ENCODE measurements around the gene ARHGEF10L.

The ARHGEF10L gene

GRCh38 chr1:17521946-17522612 lies 17.4 kb upstream of the ARHGEF10L start:
- in situ Hi-C loops (cut with HindIII; ENCODE audit: low sequenced_read_pairs), result no loop called here

GRCh38 chr1:17523321-17524041 lies 16.0 kb upstream of the ARHGEF10L start:
- in situ Hi-C loops (cut with HindIII; ENCODE audit: low sequenced_read_pairs), result no loop called here

DNA sequence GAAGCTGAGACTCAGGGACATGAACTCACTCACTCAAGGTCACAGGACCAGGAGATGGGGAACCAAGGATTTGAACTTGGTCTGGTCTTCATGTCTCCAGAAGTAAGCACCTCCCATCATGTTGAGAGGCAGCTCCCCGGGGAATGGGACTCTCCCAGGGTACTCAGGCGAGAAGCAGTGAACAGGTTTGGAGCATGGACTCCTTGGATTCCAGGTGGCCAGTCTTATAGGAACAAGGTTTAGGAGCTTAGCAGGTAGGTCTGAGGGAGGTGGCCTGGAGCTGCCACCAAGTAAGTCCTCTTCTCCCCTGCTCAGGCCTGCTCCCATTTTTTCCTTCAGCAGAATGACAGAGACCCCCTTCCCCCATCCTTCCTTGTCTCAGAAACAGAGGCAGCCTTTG lies 14.9 kb upstream of the ARHGEF10L start:
- in situ Hi-C loops (cut with HindIII; ENCODE audit: low sequenced_read_pairs), result no loop called here

- in situ Hi-C loops (cut with HindIII; ENCODE audit: low sequenced_read_pairs), result no loop called here
These were observed 13.4 kb upstream of the ARHGEF10L start for GRCh38 chr1:17525996-17526686.

DNA sequence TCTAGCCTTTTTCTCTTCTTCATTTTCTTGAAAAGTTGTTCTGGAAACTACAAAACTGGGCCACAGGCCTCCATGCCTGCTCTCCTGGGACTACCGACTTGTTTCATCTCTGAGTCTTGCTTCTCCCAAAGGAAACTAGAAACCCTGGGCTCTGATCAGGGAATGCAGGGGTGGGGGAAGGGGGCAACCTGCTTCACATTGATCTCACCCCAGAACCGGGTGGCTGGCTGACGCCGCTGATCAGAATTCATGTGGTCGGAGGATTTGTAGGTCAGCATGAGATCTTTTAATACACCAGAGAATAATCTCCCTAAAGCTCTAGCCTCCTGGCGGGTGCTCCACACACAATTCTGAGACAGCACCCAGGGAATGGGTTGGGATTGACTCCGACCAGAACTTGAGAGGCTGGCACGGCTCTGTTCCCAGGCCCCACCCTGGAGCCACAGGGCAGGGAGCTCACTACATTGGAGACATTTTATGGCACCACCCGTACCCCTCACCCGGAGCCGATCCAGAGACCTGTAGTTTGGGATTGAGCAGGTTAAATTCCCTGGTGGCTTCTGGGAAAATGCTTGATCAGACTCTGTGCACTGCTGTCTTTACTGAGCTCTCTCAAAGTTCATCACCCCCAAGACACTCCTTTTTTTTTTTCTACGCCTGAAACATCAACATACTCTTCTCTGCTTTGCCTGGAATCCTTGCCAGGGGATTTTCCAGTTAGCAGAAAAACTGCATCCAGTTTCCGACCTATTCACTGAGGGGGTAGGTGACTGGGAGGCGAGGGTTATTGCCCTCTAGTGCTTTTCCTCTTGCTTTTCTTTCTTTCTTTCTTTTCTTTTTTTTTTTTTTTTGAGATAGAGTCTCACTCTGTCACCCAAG lies 12.2 kb upstream of the ARHGEF10L start:
- in situ Hi-C loops (cut with HindIII; ENCODE audit: low sequenced_read_pairs), result no loop called here

DNA sequence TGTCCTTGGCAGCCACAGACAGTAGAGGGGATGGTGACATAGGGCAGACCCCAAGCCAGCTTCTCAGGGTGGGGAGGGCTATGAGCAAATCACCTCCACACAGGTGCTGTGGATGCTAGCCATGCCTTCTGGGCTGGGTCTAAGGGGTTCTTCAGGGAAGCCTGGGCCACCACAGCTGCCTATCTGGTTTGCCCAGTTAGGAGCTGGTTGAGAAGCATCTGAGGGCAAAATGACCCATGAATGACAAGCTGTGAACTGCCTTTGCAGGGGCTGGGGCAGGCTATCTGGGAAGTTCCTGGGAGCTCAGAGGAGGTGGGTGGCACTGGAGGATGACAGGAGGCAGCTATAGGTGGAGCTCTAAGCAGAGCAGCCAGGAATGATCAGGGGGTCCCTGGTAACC lies 10.1 kb upstream of the ARHGEF10L start:
- in situ Hi-C loops (cut with HindIII; ENCODE audit: low sequenced_read_pairs), result no loop called here

DNA sequence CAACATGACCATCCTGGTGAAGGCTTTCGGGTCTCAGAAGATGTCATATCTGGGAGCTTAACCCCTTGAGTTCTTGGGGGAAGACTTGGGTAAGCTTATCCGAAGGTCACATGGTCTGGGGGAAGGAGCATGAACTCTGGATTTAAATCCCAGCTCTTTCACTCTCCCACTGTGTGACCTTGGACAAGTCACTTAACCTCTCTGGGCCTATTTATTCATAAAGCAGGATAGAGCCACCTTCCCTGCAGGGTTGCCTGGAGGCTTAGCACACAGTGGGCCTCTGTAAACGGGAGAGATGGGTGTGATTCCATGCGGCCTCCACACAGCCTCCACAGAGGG lies 8.2 kb upstream of the ARHGEF10L start:
- in situ Hi-C loops (cut with HindIII; ENCODE audit: low sequenced_read_pairs), result no loop called here

DNA sequence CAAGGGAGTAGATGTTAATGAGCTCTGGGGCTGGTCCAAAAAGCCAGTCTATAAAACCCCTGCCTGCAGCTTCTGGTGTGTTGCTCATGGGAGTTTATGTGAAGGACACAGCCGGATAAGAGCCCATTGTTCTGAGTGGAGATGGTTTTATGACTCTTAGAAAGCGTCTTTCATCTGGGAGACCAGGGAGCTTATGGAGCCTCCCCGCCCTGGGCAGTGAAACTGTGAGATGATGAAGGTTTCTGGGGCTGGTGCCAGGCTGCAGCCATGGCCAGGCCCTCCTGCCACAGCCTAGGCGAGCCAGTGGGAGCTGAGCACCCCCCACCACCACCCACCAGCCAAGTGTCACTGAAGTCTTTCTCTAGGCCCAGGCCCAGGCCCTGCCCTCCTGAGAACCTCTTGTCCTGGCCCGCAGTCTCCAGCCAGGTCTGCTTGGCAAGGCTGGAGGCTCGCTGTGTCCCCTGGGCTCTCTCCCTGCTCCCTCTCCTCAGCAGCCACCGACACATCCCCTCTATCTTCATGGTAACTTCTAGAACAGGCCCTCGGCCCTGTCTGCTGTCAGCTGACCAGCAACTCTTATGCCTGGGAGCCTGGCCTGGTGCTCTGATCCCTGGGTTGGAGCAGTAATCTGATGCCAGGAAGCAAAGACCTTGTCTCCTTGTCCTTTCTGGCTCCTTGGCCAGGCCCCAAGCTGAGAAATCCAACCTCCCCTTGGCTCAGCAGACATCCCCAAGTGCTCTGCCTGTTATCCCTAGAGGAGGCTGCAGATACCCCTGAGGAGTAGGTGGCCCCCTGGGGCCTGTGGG lies 7.6 kb upstream of the ARHGEF10L start:
- in situ Hi-C loops (cut with HindIII; ENCODE audit: low sequenced_read_pairs), result no loop called here

DNA sequence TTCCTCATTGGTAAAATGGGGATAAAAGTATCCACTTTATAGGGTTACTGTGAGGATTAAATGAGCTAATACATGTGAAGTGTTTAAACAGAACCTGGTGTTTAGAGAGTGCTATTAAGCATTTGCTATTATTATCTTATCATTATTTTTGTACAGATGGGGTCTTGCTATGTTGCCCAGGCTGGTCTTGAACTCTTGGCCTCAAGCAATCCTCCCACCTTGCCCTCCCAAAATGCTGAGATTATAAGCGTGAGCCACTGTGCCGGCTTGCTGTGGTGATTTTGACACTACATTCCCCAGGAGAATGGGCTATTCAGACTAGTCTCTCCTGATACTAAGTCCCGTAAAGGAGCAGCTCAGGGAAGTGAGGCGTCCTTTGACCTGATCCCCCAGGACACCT lies 6.3 kb upstream of the ARHGEF10L start:
- in situ Hi-C loops (cut with HindIII; ENCODE audit: low sequenced_read_pairs), result no loop called here

DNA sequence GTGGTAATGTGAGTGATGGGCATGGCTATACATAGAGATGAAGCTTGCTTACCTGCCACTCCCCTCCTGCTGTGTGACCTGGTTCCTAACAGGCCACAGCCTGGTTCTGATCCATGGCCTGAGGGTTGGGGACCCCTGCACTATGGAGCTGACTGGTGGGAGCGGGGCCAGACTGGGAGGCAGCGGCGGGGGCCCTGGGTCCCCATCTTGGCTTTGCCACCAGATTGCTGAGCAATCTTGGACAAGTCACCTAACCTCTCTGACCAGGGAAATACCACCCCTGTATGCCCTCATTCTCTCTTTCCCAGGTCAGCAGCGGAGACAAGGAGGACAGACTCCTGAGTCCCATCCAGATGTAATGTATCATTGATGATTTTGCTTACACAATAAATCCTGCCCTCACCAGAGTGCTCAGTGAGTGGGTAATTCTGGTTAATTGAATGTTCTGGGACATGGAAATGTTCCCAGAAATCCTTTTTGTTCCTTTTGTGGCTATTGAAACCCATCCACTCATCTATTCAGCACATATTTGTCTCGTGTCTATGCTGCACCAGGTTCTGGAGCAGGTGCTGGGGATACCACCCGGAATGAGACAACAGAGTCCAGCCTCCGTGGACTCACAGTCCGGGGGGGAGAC lies 4.1 kb upstream of the ARHGEF10L start:
- in situ Hi-C loops (cut with HindIII; ENCODE audit: low sequenced_read_pairs), result no loop called here

DNA sequence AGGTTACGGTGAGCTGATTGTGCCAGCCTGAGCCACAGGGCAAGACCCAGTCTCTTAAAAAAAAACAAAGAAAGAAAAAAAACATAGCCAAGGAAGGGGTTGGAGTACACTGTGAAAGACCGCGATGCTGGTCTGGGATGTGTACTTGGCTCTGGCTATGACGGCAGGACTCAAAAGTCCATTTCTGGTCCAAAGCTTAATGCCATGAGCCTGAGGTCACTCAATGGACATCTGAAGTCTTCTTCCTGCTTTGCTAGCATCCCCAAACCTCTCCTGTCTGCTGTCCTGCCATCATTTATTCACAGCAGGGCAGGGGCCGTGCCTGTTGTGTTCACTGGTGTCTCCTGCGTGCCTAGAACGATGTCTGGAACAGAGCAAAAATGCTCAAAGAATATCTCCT lies 1.5 kb upstream of the ARHGEF10L start:
- in situ Hi-C loops (cut with HindIII; ENCODE audit: low sequenced_read_pairs), result no loop called here

DNA sequence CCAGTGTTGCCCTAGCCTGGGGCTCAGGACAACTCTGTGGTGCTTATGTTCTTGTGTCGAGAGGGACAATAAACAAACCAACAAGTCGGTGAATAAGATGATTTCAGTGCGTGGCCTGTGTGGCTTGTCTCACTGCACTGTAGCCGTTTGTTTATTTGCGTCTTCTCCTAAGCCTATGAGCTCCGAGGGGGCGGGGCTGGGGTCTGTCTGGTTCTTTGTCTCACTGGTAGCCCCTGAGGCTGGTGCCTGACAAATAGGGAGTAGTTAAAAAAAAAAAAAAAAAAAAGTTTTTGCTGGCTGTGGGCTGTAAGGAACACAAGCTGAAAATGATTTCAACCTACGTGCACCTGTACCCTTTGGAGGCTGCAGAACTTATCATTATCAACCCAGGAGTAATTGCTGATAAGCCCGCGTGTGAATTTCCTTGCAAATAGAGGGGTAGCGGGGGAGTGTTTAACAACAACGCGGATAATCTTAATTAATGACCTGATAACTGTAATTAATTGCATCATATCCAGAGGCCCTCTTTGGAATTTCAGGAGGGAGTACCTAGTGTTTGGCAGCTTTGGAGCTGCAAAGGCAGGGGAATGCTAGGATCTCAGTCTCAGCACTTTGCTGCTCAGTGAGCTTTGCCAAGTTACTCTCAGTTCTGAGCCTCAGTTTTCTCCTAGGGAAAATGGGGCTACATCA lies 925 bp upstream of the ARHGEF10L start:
- in situ Hi-C loops (cut with HindIII; ENCODE audit: low sequenced_read_pairs), result no loop called here

- in situ Hi-C loops (cut with HindIII; ENCODE audit: low sequenced_read_pairs), result no loop called here
These were observed 401 bp upstream of the ARHGEF10L start for GRCh38 chr1:17539118-17539476.

- in situ Hi-C loops (cut with HindIII; ENCODE audit: low sequenced_read_pairs), result no loop called here
These were observed 930 bp downstream of the ARHGEF10L start for GRCh38 chr1:17540255-17541001.

DNA sequence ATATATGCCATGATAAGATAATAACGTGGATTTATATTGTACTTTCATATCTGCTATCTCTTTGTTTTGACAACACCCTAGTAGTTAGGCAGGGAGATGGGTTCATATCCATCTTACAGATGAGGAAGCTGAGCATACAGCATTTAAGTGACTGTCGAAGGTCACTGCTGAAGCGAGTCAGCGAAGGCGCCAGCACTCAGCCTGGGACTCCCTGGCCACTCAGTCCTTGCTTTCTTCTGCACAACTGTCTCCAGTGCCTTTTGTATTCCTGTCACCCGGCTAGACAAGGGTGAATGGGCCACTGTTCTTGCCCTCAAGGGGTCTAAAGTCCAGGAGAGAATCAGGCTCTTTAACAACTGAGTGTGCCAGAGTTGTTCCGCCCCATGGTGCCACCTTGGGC lies 3.1 kb downstream of the ARHGEF10L start:
- in situ Hi-C loops (cut with HindIII; ENCODE audit: low sequenced_read_pairs), result no loop called here

GRCh38 chr1:17544776-17545350 lies 5.4 kb downstream of the ARHGEF10L start:
- in situ Hi-C loops (cut with HindIII; ENCODE audit: low sequenced_read_pairs), result no loop called here

DNA sequence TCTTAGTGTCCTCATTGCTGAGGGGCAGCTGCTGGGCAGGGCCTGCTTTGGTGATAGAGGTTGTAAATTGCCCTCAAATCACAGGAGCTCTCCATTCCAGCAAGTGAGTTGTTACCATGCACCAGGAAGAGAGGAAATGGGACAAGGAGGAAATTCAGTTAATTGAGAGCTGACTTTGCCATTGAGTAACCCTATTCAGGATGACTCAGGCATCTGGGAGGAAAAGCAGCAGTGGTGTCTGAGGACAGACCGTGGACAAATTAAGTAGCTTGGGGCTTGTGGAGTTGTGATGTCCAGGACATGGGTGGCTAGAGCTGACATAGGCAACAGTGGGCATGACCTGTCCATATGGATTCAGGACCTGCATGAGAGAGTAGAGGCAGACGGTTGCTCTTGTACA lies 5.9 kb downstream of the ARHGEF10L start:
- in situ Hi-C loops (cut with HindIII; ENCODE audit: low sequenced_read_pairs), result no loop called here

DNA sequence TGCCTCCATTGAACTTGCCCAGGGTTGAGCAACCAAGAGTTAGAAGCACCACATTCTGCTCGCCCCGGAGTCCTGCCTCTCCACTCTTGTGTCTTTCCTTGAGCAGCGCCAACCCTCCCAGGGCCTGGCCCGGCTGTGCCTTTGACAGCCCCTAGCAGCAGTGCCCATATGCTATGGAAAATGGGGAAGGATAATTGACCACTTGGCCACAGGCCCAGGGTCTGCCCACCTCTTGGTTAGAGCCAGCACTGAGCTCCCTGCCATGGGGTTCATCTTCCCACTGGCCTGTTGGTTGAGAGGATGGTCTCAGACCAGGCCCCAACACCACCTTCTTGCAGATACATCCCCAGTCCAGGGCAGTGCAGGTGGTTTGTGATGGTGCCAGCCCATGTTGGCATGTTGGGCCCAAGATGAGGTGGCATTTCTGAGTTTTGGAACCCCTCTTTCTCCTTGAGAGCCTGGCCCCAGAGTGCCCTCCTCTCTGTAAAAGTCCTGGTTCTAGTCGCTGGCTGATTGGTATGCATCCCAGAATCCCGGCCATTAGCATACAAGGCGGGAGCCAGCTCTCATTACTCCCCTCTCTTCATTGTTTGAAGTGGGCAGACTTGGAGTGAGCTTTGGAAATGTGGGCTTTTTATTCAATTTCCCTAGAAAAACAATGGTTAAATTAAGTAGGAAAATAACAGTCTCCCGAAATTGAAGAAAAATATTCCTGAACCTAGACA lies 7.6 kb downstream of the ARHGEF10L start:
- in situ Hi-C loops (cut with HindIII; ENCODE audit: low sequenced_read_pairs), result no loop called here
